Dermis blood vessel endothelial cell (primary cell): ENCODE data around the gene SMARCC2. TPM values are rescaled to one million over a fixed set of nuclear protein-coding genes. Genes with fewer than 3 reads are reported as not detected.
A peak's percentile ranks its signal among the peaks of the same experiment; 100 is the strongest.
"Not testable (repeated sequence)": the region's sequence is repeated elsewhere in the genome, so short reads cannot be mapped to it uniquely, and the experiment has no call there.

Experiments used
- DNase-seq: peaks from one replicate; pipeline ENCODE4 v3.0.0; 2010
- total RNA-seq: library from RNA; depleted of rRNA; stranded (reverse); fragments of >200 nt; gene quantifications from 2 replicates; pipeline ENCODE4 v1.2.3, GENCODE V29; 2014

SMARCC2 gene
- total RNA-seq, 1 donor from 2014 or later = 47.5 TPM

DNA sequence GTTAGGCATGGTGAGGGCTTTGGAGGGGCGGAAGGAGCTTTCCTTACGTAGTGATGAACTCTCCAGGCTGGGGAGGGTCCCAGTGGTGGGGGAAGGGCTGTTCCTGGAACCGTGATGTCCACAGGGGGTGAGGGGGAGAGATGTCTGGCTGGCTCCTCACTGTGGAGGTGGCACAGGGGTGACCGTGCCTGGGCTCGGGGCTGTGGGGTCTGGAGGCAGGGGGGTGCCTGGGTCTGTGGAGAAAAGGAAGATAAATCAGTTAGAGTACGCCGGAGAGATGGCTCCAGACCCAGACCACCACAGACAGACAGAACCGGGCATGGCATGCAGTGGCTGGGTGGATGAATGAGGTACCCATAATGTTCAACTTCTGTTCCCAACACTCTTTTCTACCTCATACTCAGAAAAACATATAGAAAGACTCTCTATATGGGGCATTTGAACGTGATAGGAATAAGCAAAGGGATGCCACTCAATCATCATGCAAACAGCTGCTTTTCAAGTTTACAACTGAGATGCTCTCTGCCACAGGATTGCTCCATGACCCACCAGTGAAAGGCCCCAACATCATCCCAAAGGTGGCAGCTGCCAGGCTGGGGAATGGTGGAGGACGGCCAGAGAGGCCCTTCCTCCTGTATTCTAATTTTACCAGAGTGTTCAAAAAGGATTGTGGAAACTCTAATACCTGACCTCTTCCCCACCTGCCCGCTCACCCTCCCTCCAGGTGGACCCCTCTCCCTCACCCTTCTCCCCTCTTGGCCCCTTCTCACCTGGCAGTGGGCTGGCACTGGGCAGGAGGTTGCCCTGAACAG is 25.5 kb downstream of the SMARCC2 start:
- no peak for DNase-seq

DNA sequence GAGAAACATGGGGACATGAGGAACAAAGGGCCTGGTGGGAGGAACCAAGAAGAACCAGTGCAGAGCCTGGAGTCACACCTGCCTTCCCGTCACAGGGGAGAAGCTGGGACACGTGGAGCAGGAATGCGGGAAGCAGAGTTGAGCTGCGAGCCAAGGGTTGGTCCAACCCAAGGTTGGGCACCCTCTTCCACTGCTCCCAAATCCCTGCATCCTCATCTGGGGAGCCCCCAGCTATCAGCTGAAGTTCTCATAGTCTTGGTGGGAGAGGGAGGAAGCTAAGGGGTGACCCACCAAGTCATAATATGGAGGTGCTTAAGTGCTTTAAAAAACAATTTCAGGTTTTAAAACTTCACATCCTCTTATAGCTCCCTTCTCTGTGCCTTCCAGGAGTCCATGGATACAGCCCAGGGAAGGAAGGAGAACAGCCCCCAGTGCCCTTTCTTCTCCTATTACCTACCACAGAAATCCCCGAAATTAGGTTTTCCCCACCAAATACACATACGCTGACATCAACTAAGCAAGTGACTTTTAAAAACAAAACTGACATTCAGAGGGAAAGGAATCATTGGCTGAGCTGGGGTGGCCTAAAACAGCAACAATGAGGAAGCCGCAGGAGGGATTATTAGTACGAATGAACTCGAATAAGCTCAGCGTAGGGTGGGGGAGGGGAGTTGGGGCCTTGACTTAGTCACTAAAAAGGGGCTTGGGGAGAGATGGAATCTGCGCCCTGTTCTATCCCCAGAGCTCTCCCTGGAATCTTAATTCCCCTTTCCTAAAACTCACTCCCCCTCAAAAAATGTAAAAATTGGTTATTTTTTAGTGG is 26.6 kb downstream of the SMARCC2 start:
- no peak for DNase-seq

DNA sequence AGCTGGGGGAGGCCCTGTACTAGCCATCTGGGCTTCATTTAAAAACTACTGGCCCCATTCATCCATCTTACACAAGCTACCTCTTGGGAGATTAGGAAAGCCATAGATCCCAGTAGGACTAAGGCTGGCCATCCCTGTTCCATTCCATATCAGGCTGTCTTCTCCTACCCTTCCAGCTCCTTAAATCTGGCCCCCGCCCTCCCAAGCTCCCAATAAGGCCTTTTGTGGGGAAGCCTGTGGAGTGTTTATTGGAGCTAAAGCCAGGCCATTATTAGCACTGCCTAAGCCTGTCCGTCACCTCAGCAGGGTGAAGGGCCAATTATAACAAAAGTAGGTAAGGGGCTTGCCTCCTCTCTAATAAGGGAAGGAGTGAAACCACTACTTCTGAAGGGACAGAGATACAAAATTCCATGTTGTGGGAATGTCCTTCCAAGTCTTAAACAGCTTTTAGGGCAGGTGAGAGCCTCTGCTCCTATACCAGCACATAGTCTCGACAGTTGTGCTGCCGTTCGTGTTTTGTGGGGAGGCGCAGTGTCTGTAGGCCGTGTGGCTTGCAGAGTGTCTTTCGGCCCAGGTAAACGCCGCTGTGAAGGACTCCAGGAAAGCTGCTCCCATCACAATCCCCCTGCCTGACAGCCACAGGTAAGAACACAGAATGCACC is 27.5 kb downstream of the SMARCC2 start:
- no peak for DNase-seq

DNA sequence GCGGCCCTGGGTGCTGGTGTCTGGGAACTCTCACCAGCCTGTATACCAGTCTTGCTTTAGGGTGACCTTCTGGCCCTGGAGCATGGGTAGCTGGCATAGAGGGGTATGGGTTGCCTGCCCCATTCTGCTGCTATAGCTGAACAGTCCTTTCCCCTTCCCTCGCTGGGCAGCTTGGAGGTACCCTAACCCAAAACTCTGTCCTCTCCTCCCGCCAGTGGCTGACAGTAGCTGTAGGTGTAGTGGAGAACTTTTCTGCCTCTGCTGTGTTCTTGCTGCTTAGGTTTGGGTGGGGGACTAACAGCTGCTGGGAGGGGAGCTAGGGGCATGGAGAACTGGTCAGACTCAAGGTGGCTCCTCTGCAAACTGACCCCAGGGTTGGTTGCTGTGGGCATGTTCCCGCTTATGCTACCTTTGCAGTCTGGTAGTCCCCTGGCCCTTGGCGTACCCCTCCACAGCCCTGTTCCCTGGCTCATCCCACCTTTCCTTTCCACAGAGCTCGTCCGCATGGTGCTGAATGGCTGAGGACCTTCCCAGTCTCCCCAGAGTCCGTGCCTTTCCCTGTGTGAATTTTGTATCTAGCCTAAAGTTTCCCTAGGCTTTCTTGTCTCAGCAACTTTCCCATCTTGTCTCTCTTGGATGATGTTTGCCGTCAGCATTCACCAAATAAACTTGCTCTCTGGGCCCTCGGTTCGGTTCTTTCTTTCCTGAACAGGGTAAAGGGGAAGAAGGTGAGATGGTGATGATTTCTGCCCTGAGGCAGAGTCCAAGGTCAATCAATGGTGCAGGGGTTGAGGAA is 28.2 kb downstream of the SMARCC2 start:
- no peak for DNase-seq

DNA sequence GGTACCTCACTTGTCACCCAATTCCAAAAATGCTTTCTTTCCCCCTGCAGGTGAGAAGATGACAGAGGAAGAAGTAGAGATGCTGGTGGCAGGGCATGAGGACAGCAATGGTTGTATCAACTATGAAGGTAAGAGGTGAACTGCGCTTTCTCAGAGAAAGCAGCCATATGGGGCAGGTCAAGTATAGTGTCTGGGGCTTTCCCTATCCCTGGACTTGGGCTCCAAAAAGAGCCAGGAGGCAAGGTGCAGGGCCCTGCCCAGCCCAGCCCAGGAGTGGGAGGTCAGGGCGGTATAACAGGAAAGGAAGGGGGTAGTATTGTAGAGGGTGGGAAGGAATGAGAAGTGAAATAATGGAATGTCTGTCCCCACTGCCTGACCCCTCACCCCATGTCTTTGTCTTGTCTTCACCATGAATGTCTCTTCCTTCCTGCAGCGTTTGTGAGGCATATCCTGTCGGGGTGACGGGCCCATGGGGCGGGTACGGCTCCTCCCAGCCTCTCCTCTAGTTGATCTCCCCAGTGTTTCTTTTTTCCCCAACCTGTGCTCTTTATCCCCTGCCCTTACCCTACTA is 29.0 kb downstream of the SMARCC2 start:
- DNase-seq = peak; percentile 83

DNA sequence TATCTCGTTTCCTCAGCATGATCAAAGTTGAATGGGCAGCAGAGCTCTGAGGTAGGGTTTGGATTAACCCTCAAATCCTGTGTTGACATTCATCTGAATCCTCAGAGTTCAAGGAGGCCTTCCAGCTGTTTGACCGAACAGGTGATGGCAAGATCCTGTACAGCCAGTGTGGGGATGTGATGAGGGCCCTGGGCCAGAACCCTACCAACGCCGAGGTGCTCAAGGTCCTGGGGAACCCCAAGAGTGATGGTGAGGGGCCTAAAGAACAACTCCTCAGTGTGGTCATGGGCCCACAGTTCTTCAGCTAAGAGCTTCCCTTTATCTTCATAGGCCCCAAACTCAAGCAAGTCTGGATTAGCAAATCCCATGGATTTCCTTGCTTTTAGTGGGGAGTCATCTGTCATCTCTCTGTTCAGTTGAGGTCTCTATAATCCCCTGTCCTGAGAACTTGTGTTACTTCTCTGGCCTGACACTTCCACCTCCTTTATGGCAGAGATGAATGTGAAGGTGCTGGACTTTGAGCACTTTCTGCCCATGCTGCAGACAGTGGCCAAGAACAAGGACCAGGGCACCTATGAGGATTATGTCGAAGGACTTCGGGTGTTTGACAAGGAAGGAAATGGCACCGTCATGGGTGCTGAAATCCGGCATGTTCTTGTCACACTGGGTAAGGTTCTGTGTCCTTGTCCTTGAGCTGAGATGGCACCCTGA is 29.6 kb downstream of the SMARCC2 start:
- no peak for DNase-seq

DNA sequence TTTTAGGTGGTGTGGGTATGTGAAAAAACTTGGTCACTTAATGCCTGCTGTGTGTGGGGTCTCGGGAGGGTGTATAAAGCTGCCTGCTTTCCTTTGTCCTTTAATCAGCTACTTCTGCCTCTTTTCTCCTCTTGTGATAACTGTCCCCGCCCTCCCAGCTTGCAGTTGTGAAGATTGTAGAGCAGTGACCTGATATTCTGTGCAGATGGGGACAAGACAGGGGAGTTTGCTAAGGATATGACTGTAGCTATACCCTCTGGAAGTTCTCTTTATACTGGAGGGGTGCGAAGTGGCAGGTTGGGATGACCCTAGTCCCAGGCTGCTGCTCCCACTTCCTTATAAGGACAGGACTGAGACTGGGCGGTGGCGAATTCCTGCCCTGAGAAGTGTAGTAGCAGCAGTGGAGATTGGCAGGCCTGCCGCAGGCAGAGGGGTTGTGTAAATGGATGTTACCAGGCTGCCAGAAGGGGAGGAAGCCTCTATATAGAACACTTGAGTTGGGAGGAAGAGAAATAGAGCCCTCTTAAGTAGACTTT is 30.3 kb downstream of the SMARCC2 start:
- DNase-seq = peak; percentile 69

DNA sequence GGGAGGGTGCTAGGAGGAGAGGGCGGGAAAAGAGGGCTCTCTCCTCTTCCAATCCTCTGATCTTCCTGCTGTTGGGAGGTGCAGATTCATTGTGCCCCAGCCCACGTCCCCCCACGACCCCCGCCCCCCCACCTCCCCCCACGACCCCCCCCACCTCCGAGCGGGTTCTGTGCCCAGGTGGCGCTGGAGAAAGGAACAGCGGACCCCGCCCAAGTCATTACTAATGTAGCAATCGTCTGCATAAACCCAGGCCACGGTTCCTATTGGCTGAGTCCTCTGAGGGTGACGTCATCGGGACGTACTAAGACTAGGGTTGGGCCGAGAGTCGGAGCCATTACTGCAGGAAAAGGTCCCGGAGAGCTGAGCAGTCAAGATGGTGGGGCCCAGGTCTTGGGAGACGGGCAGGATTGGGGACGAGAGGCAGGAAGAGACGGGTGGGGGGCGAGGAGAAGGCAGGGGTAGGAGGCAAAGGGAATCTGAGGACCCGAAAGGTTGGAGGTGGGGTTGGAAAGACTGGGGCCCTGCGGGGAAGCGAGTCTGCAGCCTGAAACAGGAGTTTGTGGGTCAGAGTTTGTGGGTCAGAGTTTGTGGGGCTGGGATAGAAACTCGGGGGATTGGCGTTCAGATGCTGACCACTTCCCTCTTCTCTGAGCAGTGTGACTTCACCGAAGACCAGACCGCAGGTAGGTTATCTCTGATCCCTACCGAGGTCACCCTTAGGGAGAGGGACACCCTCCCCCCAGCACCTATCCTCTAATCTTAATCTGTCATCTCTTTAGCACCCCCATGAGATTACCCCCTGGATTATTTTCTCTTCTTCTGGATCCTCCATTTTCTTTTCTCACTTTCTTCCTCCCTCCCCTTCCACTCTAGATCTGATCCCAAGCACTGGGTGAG is 31.0 kb downstream of the SMARCC2 start, which contains the start of gene MYL6:
Gene MYL6, plus strand, starts transcription at position 331 of the 897 bp plus-strand sequence. Its CDS starts 43 bp downstream, at position 374.
- peak; percentile 99 for DNase-seq

DNA sequence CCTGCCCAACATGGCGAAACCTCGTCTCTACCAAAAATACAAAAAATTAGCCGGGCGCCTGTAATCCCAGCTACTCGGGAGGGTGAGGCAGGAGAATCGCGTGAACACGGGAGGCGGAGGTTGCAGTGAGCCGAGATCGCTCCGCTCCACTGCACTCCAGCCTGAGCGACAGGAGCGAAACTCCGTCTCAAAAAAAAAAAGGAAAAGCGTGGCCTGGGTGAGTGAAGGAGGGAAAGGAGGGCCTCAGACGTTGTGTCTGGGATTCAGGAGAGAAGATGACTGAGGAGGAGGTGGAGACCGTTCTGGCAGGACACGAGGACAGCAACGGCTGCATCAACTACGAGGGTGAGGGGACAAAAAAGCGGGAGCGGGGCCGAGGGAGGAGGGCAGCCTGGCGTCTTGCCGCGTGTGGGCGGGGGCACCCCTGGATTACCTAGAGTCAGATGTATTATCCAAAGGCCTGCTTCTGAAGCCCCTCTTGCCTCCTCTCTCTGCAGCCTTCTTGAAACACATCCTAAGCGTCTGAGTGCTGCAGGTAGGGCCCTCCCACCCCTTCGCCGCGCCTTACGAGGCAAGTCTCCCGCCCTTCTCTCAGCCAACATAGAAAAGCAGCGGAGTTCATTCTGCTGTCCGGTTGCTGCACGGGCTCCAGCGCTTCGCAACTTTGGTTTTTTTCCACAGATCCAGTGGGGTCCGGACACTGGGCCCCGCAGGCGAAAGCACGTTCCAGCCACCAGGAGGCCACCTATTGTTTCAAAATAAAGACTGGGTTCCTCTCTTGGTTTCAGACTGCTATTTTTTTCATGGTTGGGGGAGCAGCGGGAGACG is 31.9 kb downstream of the SMARCC2 start:
- peak; percentile 88 for DNase-seq

DNA sequence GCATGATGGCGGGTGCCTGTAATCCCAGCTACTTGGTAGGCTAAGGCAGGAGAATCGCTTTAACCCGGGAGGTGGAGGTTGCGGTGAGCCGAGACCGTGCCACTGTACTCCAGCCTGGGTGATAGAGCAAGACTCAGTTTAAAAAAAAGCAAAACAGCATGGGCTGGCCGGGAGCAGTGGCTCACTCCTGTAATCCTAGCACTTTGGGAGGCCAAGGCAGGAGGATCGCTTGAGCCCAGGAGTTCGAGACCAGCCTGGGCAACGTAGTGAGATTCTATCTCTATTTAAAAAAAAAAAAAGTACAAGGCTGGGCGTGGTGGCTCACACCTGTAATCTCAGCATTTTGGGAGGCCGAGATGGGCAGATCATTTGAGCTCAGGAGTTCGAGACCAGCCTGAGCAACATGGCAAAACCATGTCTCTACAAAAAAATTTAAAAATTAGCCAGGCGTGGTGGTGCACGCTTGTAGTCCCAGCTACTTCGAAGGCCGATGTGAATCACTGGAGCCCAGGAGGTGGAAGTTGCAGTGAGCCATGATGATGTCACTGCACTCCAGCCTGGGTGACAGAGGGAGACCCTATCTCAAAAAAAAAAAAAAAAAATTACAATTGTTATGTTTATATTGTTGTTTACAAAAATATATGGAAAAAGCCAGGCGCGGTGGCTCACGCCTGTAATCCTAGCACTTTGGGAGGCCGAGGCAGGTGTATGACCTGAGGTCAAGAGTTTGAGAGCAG is 32.7 kb downstream of the SMARCC2 start:
- not testable (repeated sequence) for DNase-seq

DNA sequence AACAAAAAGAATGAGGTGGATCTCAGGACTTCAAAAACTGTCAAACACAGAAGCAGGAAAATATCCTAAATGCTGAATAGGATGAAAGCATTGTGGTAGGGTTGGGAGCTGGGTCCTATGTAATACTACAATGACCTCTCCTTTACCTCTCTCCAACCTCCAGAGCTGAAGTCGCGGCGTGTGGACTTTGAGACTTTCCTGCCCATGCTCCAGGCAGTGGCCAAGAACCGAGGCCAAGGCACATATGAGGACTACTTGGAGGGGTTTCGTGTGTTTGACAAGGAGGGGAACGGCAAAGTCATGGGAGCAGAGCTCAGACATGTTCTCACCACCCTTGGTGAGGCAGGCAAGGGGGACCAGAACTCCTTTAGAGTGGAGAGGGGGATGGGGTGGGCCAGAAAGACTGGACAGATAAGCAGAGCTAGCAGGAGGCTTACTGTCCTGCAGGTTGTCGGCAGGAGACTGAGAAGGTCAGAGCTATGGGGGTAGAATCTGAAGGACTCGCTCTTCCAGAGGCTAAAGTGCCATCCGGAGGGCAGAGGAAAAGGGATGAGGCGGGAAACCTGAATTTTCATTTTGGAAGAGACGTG is 33.9 kb downstream of the SMARCC2 start:
- no peak for DNase-seq

DNA sequence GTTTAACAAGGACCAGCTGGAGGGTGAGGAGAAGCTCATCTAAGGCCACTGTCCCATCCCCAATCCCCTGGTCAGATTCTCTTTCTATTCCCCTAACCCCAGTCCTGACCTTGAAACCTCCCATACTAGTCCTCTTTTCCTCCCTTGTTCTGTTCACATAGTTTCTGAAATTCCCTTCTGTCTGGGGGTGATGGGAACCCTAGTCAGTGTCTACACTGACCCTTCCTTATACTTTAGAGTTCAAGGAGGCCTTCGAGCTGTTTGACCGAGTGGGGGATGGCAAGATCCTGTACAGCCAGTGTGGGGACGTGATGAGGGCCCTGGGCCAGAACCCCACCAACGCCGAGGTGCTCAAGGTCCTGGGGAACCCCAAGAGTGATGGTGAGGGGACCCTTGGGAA is 34.5 kb downstream of the SMARCC2 start:
- no peak for DNase-seq

DNA sequence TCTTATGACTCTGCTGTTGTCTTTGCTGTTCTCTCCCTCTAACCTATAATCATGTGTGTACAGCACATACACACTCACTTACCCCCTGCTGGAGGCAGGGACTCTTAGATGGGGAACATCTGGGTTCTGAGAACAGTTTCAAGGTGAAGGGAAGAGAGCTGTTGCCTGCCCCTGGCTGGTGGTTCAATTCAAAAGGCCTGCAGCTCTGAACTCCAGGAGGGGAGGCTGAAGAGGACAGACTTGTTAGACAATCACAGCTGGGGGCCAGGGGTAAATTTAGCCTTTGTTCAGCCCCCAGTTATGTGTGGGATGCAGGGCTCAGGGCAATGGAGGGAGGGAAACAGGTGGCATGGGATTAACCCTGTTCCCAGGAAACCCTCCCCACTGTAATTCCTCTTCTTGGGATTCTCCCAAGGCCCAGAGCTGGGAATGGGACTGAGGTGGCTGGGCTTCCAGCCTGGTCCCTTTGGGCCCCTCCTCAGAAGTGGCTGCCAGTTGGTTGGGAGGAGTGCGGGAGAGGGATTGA is 35.0 kb downstream of the SMARCC2 start:
- DNase-seq = no peak

DNA sequence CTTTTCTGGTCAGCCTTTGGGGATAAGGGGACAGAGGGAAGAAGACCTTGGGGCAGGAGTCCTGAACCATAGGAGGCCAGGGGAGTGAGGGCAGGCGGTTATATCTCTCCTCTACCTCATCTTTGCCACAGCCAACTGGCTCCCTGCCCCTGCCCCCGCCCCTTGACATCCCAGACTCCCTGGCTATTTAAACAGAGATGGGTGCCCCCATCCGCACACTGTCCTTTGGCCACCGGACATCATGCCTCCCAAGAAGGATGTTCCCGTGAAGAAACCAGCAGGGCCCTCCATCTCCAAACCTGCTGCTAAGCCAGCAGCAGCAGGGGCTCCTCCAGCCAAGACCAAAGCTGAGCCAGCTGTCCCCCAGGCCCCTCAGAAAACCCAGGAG is 35.6 kb downstream of the SMARCC2 start:
- no peak for DNase-seq

DNA sequence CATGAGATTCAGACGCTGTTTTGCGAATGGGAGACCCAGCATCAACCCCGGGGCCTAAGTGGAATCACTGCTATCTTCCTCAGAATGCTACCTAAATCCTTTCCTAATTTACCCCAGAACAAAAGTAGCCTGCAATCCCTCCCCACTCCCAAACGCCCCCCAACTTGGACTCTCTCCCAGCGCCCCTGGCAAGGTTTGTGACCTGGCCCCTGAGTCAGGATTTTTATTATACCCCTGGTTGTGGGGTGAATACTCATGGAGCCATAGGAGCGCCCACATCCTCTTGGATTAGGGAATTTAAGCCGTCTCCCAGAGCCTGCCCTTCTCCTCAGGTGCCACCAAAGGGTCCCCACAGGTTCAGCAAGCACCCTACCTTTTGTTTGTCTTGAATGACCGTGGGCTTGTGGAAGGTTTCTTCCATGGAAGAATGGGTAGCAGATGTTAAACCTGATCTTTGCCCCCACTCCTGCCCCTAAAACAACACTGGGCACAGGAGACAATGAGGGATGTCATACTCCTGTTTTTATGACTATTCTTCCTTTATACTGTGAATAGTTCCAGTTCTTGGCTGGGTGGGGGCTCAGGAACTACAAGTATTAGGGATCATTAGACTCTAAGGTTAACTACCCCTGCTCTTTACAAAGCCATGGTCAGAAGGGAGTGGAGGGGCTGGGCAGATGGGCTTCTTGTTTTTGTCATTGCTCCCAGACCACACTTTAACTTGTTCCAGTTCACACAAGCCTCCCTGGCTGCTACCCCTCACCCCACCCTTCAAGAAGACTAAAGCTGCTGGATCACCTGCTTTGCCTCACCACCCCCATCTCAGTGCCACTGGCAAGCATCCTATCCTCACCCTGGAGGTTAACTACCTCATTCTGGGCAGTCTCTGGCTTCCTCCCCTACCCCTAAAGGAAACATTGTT is 36.3 kb downstream of the SMARCC2 start:
- no peak for DNase-seq

DNA sequence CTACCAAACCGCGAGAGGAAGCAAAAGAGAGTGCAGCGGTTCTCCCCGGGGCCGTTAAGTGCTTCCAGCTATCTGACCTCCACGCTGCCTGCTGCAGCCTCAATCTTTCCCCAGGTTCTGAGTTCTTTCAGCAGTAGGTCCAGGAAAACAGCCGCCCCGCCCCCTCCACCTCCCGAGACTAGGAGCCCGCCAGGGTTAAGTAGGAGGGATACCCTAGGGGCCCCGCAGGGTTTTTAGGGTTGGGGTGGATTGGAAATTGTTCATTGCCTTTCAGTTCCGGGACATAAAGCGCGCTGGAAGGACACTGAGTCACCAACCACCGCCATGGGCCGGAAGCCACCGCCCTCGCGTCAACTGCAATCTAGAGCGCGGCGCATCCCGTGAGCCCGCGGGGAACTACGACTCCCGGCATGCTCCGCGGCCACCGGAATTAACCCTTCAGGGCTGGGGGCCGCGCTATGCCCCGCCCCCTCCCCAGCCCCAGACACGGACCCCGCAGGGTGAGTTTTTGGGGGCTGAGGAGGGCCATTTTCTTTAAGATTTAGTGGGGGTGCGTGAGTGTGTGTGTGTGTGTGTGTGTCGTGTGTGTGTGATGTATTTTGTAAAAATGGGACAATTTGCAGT is 37.0 kb downstream of the SMARCC2 start, which contains the start of gene MYL6B:
Gene MYL6B, plus strand, starts transcription at position 456 of the 624 bp plus-strand sequence. CDS start 1,332 bp downstream, outside the sequence.
- DNase-seq = peak; percentile 94
